Measurements from ENCODE around the gene GAS7. TPM values are rescaled to one million over a fixed set of nuclear protein-coding genes. Genes with fewer than 3 reads are reported as not detected.

GAS7 gene
- total RNA-seq, 1 experiment from 2014 or later: 14.3 TPM

- in situ Hi-C loops (cut with HindIII; ENCODE audit: low sequenced_read_pairs): no loop called here
- DNase-seq (ENCODE audit: low spot score): no peak
Observed at GRCh38 chr17:9976283-9977179, 221.9 kb downstream of the GAS7 start.

GRCh38 chr17:9974448-9975381 lies 223.7 kb downstream of the GAS7 start:
- no peak for DNase-seq (ENCODE audit: low spot score)
- in situ Hi-C loops (cut with HindIII; ENCODE audit: low sequenced_read_pairs): no loop called here

- in situ Hi-C loops (cut with HindIII; ENCODE audit: low sequenced_read_pairs): no loop called here
- DNase-seq (ENCODE audit: low spot score): no peak
Observed at GRCh38 chr17:9973669-9974447, 224.5 kb downstream of the GAS7 start.

GRCh38 chr17:9971991-9972390 lies 226.4 kb downstream of the GAS7 start:
- DNase-seq (ENCODE audit: low spot score): no peak
- in situ Hi-C loops (cut with HindIII; ENCODE audit: low sequenced_read_pairs): no loop called here

- DNase-seq (ENCODE audit: low spot score): no peak
- in situ Hi-C loops (cut with HindIII; ENCODE audit: low sequenced_read_pairs): no loop called here
Observed at GRCh38 chr17:9969301-9969935, 229.0 kb downstream of the GAS7 start.

- no peak for DNase-seq (ENCODE audit: low spot score)
- in situ Hi-C loops (cut with HindIII; ENCODE audit: low sequenced_read_pairs): no loop called here
Observed at GRCh38 chr17:9968881-9969280, 229.5 kb downstream of the GAS7 start.

GRCh38 chr17:9968008-9968407 lies 230.4 kb downstream of the GAS7 start:
- no peak for DNase-seq (ENCODE audit: low spot score)
- in situ Hi-C loops (cut with HindIII; ENCODE audit: low sequenced_read_pairs): no loop called here

- peak; percentile 97 for DNase-seq (ENCODE audit: low spot score)
- in situ Hi-C loops (cut with HindIII; ENCODE audit: low sequenced_read_pairs): no loop called here
Observed at GRCh38 chr17:9959377-9959981, 238.9 kb downstream of the GAS7 start.

GRCh38 chr17:9958586-9959281 lies 239.7 kb downstream of the GAS7 start:
- in situ Hi-C loops (cut with HindIII; ENCODE audit: low sequenced_read_pairs): no loop called here
- DNase-seq (ENCODE audit: low spot score): peak; percentile 70

- DNase-seq (ENCODE audit: low spot score): no peak
Observed at GRCh38 chr17:9957244-9957643, 241.2 kb downstream of the GAS7 start.

GRCh38 chr17:9956474-9957131 lies 241.8 kb downstream of the GAS7 start:
- peak; percentile 91 for DNase-seq (ENCODE audit: low spot score)
- in situ Hi-C loops (cut with HindIII; ENCODE audit: low sequenced_read_pairs): no loop called here

More at GRCh38 chr17:9957244-9957643, 241.2 kb downstream of the GAS7 start:
- in situ Hi-C loops (cut with HindIII; ENCODE audit: low sequenced_read_pairs): no loop called here

GRCh38 chr17:9953492-9953891 lies 244.9 kb downstream of the GAS7 start:
- in situ Hi-C loops (cut with HindIII; ENCODE audit: low sequenced_read_pairs): no loop called here
- DNase-seq (ENCODE audit: low spot score): peak; percentile 37

GRCh38 chr17:9951803-9952202 lies 246.6 kb downstream of the GAS7 start:
- in situ Hi-C loops (cut with HindIII; ENCODE audit: low sequenced_read_pairs): no loop called here
- peak; percentile 35 for DNase-seq (ENCODE audit: low spot score)

GRCh38 chr17:9948928-9949327 lies 249.5 kb downstream of the GAS7 start:
- in situ Hi-C loops (cut with HindIII; ENCODE audit: low sequenced_read_pairs): no loop called here
- DNase-seq (ENCODE audit: low spot score): peak; percentile 42

- in situ Hi-C loops (cut with HindIII; ENCODE audit: low sequenced_read_pairs): no loop called here
- no peak for DNase-seq (ENCODE audit: low spot score)
Observed at GRCh38 chr17:9944704-9945103, 253.7 kb downstream of the GAS7 start.

GRCh38 chr17:9943343-9943742 lies 255.1 kb downstream of the GAS7 start:
- peak; percentile 96 for DNase-seq (ENCODE audit: low spot score)
- in situ Hi-C loops (cut with HindIII; ENCODE audit: low sequenced_read_pairs): no loop called here

- in situ Hi-C loops (cut with HindIII; ENCODE audit: low sequenced_read_pairs): no loop called here
- no peak for DNase-seq (ENCODE audit: low spot score)
Observed at GRCh38 chr17:9942885-9943284, 255.5 kb downstream of the GAS7 start.

Data from G401 (cell line).